GM12878 (cell line): ENCODE data around the gene RSL24D1.

ENCODE experiments used
- CTCF ChIP-seq, 3 experiments: IDR thresholded peaks in 2 of 3; conservative IDR thresholded peaks in 1 of 3; 2 replicates each; pipeline ENCODE4 v1.5.1; 2011; ENCODE audit warnings: low read depth in 3 of 3, low read length in 3 of 3, mild to moderate bottlenecking in 3 of 3, control low read depth in 2 of 3, moderate library complexity in 2 of 3, inconsistent platforms in 1 of 3, mixed read lengths in 1 of 3; ENCODE audit not compliant: control insufficient read depth in 2 of 3, insufficient read depth in 1 of 3; ENCODE audit errors: extremely low read depth in 1 of 3
- EP300 ChIP-seq, 2 experiments: fragments of 150-350 bp in 1 of 2; IDR thresholded peaks; 2 replicates each; pipeline ENCODE4 v1.6.1; 2011 to 2012; ENCODE audit warnings: low read depth in 2 of 2, low read length in 2 of 2, borderline replicate concordance in 1 of 2, improper control_type of control experiment in 1 of 2, inconsistent platforms in 1 of 2; ENCODE audit not compliant: control insufficient read depth in 1 of 2
- FOS ChIP-seq: IDR thresholded peaks from 3 replicates; pipeline ENCODE4 v1.6.1; 2011; ENCODE audit warnings: borderline replicate concordance; ENCODE audit not compliant: insufficient read length; ENCODE audit errors: extremely low read depth
- HDGF ChIP-seq: fragments of 450-650 bp; IDR thresholded peaks from 2 replicates; pipeline ENCODE4 v1.6.1; 2016; ENCODE audit warnings: antibody characterized with exemption
- JUND ChIP-seq: IDR thresholded peaks from 2 replicates; pipeline ENCODE4 v1.6.1; 2012; ENCODE audit warnings: low read depth, mild to moderate bottlenecking, low read length, improper control_type of control experiment, moderate library complexity
- PAX5 ChIP-seq: IDR thresholded peaks from 2 replicates; pipeline ENCODE4 v1.6.1; 2011; ENCODE audit warnings: low read depth, low read length, borderline replicate concordance
- POLR2AphosphoS2 ChIP-seq: IDR thresholded peaks from 2 replicates; pipeline ENCODE4 v1.6.1; 2011; ENCODE audit warnings: low read depth, mild to moderate bottlenecking, low read length, improper control_type of control experiment, moderate library complexity
- SMC3 ChIP-seq: IDR thresholded peaks from 2 replicates; pipeline ENCODE4 v1.6.1; 2011; ENCODE audit warnings: low read length, improper control_type of control experiment, borderline replicate concordance
- ZNF274 ChIP-seq: IDR thresholded peaks from one replicate; pipeline ENCODE4 v1.8.0; 2011; ENCODE audit not compliant: insufficient read length, insufficient read depth

DNA sequence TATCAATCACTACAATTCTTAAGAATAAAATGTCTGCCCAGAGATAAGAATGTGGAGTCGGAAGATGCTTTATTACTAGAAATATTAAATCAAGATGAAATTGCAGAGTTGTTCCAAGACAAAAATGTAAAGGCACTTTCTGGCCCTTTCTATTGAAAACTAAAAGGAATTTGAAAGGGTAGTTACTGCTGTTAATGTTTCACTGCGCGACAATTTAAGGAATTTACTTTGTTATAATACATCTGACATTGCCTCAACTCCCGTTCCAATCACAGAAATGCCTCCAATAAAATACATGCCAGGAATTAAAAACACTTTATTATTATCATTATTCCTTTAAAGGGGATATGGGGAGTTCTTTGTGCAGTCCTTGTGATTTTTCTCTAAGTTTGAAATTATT is 26.4 kb downstream of the RSL24D1 start:
- no peak for TF ChIP-seq ZNF274
- TF ChIP-seq SMC3: no peak
- TF ChIP-seq EP300 (IDR thresholded peaks at IDR 0.05; ENCODE audit: borderline replicate concordance in 1 of 2, control insufficient read depth in 1 of 2, low read depth in 2 of 2, low read length in 2 of 2): no peak
- no peak for TF ChIP-seq JUND
- no peak for TF ChIP-seq HDGF
- no peak for TF ChIP-seq CTCF (IDR thresholded peaks at IDR 0.05 in 2 of 3, conservative IDR thresholded peaks at IDR 0.05 in 1 of 3; ENCODE audit: control insufficient read depth in 2 of 3, extremely low read depth in 1 of 3, insufficient read depth in 1 of 3, low read depth in 3 of 3, low read length in 3 of 3)
- no peak for TF ChIP-seq FOS
- TF ChIP-seq POLR2AphosphoS2: no peak
- TF ChIP-seq PAX5: no peak
